GM21737 (cell line): ENCODE measurements around the gene AFAP1.

ENCODE experiments used
- ATAC-seq: cut with Tn5 transposase; IDR thresholded peaks from one replicate; pipeline ENCODE4 v1.9.1; 2021; ENCODE audit warnings: mild to moderate bottlenecking, moderate library complexity; ENCODE audit not compliant: unreplicated experiment

AFAP1 gene

GRCh38 chr4:7741946-7742806 is 197.5 kb downstream of the AFAP1 start:
- ATAC-seq: no peak

- ATAC-seq: no peak
Measured at GRCh38 chr4:7740866-7741525, 198.7 kb downstream of the AFAP1 start.

- no peak for ATAC-seq
Measured at GRCh38 chr4:7739918-7740865, 199.5 kb downstream of the AFAP1 start.

GRCh38 chr4:7739077-7739917 is 200.4 kb downstream of the AFAP1 start:
- no peak for ATAC-seq

GRCh38 chr4:7738458-7739076 is 201.1 kb downstream of the AFAP1 start:
- no peak for ATAC-seq

GRCh38 chr4:7737752-7738457 is 201.8 kb downstream of the AFAP1 start:
- ATAC-seq: no peak

GRCh38 chr4:7737268-7737645 is 202.4 kb downstream of the AFAP1 start:
- no peak for ATAC-seq

GRCh38 chr4:7736436-7737267 is 203.0 kb downstream of the AFAP1 start:
- ATAC-seq: no peak

- ATAC-seq: no peak
Measured at GRCh38 chr4:7735961-7736360, 203.7 kb downstream of the AFAP1 start.

GRCh38 chr4:7735395-7735794 is 204.3 kb downstream of the AFAP1 start:
- ATAC-seq: no peak

GRCh38 chr4:7734651-7735260 is 204.9 kb downstream of the AFAP1 start:
- ATAC-seq: no peak

- ATAC-seq: no peak
Measured at GRCh38 chr4:7733801-7734650, 205.6 kb downstream of the AFAP1 start.

- ATAC-seq: no peak
Measured at GRCh38 chr4:7733201-7733600, 206.5 kb downstream of the AFAP1 start.

GRCh38 chr4:7732263-7732662 is 207.4 kb downstream of the AFAP1 start:
- ATAC-seq: no peak

- ATAC-seq: no peak
Measured at GRCh38 chr4:7731437-7731836, 208.2 kb downstream of the AFAP1 start.

GRCh38 chr4:7727749-7728148 is 211.9 kb downstream of the AFAP1 start:
- ATAC-seq: no peak
